ENCODE results near the gene MBNL2. TPM values are rescaled to one million over a fixed set of nuclear protein-coding genes. Genes with fewer than 3 reads are reported as not detected.

The MBNL2 gene
- total RNA-seq, 3 donors from 2014 or later, result 68.5 to 131 (median 120) TPM

- DNase-seq (ENCODE audit: low spot score in 2 of 2), result no peak
- H3K4me3 ChIP-seq, result no peak overlapping the region
- H3K27me3 ChIP-seq, result no peaks in the 10 kb centered on the region
- no peaks in the 10 kb centered on the region for H3K36me3 ChIP-seq
- TF ChIP-seq POLR2A (IDR thresholded peaks at IDR 0.05) (no peak), CTCF (IDR thresholded peaks at IDR 0.05) (no peak)
- intact Hi-C loops (cut with DNase I; ENCODE audit: low total_unique reads), result no loop called here
- H3K9me3 ChIP-seq, result no peaks in the 10 kb centered on the region
- H3K4me1 ChIP-seq, result peaks cover 0 to 3% of the 10 kb centered on the region in 2 donors
- peak overlapping the region in 1 of 2 donors; percentile 82 for H3K27ac ChIP-seq
Measured at GRCh38 chr13:97338571-97338970, 116.4 kb downstream of the MBNL2 start.

GRCh38 chr13:97339019-97339987, 117.2 kb downstream of the MBNL2 start:
- Histone ChIP-seq H3K4me1 (peaks cover 0 to 3% of the 10 kb centered on the region in 2 donors), H3K27me3 (no peaks in the 10 kb centered on the region), H3K36me3 (no peaks in the 10 kb centered on the region), H3K9me3 (no peaks in the 10 kb centered on the region), H3K4me3 (peak overlapping the region in 1 of 3 donors; percentile 1), H3K27ac (peak overlapping the region; percentile 61 to 82)
- DNase-seq (ENCODE audit: low spot score in 2 of 2), result no peak
- TF ChIP-seq POLR2AphosphoS5 (IDR thresholded peaks at IDR 0.05), result no peak
- no peak for TF ChIP-seq POLR2A (IDR thresholded peaks at IDR 0.05)
- no peak for TF ChIP-seq CTCF (IDR thresholded peaks at IDR 0.05)
- intact Hi-C loops (cut with DNase I; ENCODE audit: low total_unique reads), result no loop called here

GRCh38 chr13:97339988-97340749, 118.0 kb downstream of the MBNL2 start:
- DNase-seq (ENCODE audit: low spot score in 2 of 2), result no peak
- Histone ChIP-seq H3K27ac (peak overlapping the region; percentile 61 to 82), H3K9me3 (no peaks in the 10 kb centered on the region), H3K4me1 (no peaks in the 10 kb centered on the region), H3K27me3 (no peaks in the 10 kb centered on the region), H3K36me3 (no peaks in the 10 kb centered on the region), H3K4me3 (no peak overlapping the region)
- intact Hi-C loops (cut with DNase I; ENCODE audit: low total_unique reads), result loop anchor here (10.0 kb wide), 1 partner anchor 225 kb away; no protein-coding TSS in a partner anchor
- TF ChIP-seq CTCF (IDR thresholded peaks at IDR 0.05) (no peak), POLR2A (IDR thresholded peaks at IDR 0.05) (no peak), POLR2AphosphoS5 (IDR thresholded peaks at IDR 0.05) (no peak)

- DNase-seq (ENCODE audit: low spot score in 2 of 2), result no peak
- Histone ChIP-seq H3K27ac (peak overlapping the region in 1 of 2 donors; percentile 36), H3K4me3 (no peak overlapping the region), H3K36me3 (no peaks in the 10 kb centered on the region), H3K9me3 (no peaks in the 10 kb centered on the region), H3K4me1 (no peaks in the 10 kb centered on the region), H3K27me3 (no peaks in the 10 kb centered on the region)
- intact Hi-C loops (cut with DNase I; ENCODE audit: low total_unique reads), result loop anchor here (10.0 kb wide), 1 partner anchor 226 kb away; no protein-coding TSS in a partner anchor
- TF ChIP-seq POLR2AphosphoS5 (IDR thresholded peaks at IDR 0.05), result no peak
- no peak for TF ChIP-seq CTCF (IDR thresholded peaks at IDR 0.05)
Measured at GRCh38 chr13:97341135-97341534, 119.0 kb downstream of the MBNL2 start.

All from breast epithelium (tissue), 4 donors.